ENCODE results near the gene TGFBR1. TPM values are rescaled to one million over a fixed set of nuclear protein-coding genes. Genes with fewer than 3 reads are reported as not detected.
A peak's percentile ranks its signal among the peaks of the same experiment; 100 is the strongest.

TGFBR1 gene
- total and polyA plus RNA-seq, 2 donors (not counting 1 experiment from before 2014, with no cell fraction given) = 78.5 to 79.1 TPM

DNA sequence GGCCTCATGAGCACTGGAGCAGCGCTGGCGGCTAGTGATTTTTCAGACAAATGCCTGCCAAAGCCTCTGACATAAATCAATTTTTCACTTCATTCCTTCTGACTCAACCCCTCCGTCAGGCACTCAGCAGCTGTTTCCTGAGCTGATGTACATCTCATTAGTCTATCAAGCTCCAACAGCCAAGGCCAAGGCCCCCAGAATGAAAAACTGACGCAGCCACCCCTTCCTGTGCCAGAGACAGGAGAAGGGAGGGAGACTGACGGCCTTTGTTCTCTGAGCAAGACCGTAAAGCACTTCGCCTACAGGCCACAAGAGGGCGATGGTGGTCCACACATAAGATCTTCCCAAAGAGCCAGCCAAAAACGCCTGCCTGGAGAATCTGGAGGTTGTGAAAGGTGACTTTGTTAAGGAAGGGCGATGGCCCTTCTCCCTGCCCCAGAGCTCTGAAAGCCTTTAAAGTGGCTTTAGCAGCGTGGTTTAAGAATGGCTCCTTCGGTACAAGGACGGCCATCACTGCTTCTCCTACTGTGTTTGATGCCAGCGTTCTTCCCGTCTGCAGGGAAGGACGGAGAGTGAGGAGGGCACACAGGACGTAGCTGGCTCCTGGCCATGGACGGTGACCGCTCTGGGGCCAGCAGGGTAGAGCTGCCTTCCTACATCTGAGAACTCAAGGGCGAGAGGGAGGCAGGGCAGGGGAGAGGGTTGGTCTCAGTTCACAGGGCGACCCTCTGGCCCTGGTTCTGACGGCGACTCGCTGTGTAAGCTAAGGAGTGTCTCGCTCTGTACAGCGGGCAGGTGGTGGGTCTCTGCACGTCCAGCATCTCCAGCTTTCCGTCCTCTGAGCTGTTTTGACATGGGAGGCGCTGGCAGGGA lies 79.8 kb downstream of the TGFBR1 start:
- TF ChIP-seq, protein P1, sequence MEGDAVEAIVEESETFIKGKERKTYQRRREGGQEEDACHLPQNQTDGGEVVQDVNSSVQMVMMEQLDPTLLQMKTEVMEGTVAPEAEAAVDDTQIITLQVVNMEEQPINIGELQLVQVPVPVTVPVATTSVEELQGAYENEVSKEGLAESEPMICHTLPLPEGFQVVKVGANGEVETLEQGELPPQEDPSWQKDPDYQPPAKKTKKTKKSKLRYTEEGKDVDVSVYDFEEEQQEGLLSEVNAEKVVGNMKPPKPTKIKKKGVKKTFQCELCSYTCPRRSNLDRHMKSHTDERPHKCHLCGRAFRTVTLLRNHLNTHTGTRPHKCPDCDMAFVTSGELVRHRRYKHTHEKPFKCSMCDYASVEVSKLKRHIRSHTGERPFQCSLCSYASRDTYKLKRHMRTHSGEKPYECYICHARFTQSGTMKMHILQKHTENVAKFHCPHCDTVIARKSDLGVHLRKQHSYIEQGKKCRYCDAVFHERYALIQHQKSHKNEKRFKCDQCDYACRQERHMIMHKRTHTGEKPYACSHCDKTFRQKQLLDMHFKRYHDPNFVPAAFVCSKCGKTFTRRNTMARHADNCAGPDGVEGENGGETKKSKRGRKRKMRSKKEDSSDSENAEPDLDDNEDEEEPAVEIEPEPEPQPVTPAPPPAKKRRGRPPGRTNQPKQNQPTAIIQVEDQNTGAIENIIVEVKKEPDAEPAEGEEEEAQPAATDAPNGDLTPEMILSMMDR (conservative IDR thresholded peaks at IDR 0.05 in 1 of 2, IDR thresholded peaks at IDR 0.05 in 1 of 2; ENCODE audit: low read depth in 1 of 2, low read length in 2 of 2) = peak; percentile 95 to 96
- no peak for TF ChIP-seq EZH2 (IDR thresholded peaks at IDR 0.05; ENCODE audit: low read length, missing control alignments)
- H3K4me1 ChIP-seq (ENCODE audit: control insufficient read depth, extremely low read depth, insufficient read depth, low read length) = peaks cover 6% of the 10 kb centered on the region
- no peak overlapping the region for H3K27ac ChIP-seq (ENCODE audit: insufficient read depth, low read length)
- H3K27me3 ChIP-seq (ENCODE audit: control insufficient read depth, insufficient read depth, low read length) = peaks cover 2% of the 10 kb centered on the region
- H3K9me3 ChIP-seq (ENCODE audit: control insufficient read depth, insufficient read depth, low read depth, low read length) = no peaks in the 10 kb centered on the region
- peak overlapping the region; percentile 59 for H3K4me2 ChIP-seq (ENCODE audit: extremely low read depth, insufficient read depth, low read length)
- no peaks in the 10 kb centered on the region for H3K79me2 ChIP-seq (ENCODE audit: control insufficient read depth, insufficient read depth, low read length)
- peak overlapping the region; percentile 89 for H2AFZ ChIP-seq (ENCODE audit: low read length)
- H3K36me3 ChIP-seq (ENCODE audit: control insufficient read depth, insufficient read depth, low read length) = no peaks in the 10 kb centered on the region
- H3K9ac ChIP-seq (ENCODE audit: insufficient read depth, low read length) = no peak overlapping the region
- no peaks in the 10 kb centered on the region for H4K20me1 ChIP-seq (ENCODE audit: control insufficient read depth, extremely low read depth, insufficient read depth, low read length)
- H3K4me3 ChIP-seq (replicated peaks in 1 of 4; ENCODE audit: control extremely low read depth in 1 of 4, insufficient read depth in 1 of 4, low read depth in 3 of 4, low read length in 4 of 4) = peak overlapping the region in 3 of 4 experiments; percentile 18 to 48 (median 32)
- DNase-seq (ENCODE audit: low read depth in 2 of 2) = peak; percentile 90 to 94

GRCh38 chr9:99185348-99185632 lies 80.4 kb downstream of the TGFBR1 start:
- peak overlapping the region; percentile 59 for H3K4me2 ChIP-seq (ENCODE audit: extremely low read depth, insufficient read depth, low read length)

GRCh38 chr9:99185934-99186333 lies 81.0 kb downstream of the TGFBR1 start:
- no peaks in the 10 kb centered on the region for H3K36me3 ChIP-seq (ENCODE audit: control insufficient read depth, insufficient read depth, low read length)
- H2AFZ ChIP-seq (ENCODE audit: low read length) = no peak overlapping the region
- no peak for DNase-seq (ENCODE audit: low read depth in 2 of 2)
- H3K9ac ChIP-seq (ENCODE audit: insufficient read depth, low read length) = no peak overlapping the region
- TF ChIP-seq, protein P1 (conservative IDR thresholded peaks at IDR 0.05 in 1 of 2, IDR thresholded peaks at IDR 0.05 in 1 of 2; ENCODE audit: low read depth in 1 of 2, low read length in 2 of 2) = no peak
- no peak for TF ChIP-seq EZH2 (IDR thresholded peaks at IDR 0.05; ENCODE audit: low read length, missing control alignments)
- H3K4me3 ChIP-seq (replicated peaks in 1 of 4; ENCODE audit: control extremely low read depth in 1 of 4, insufficient read depth in 1 of 4, low read depth in 3 of 4, low read length in 4 of 4) = no peak overlapping the region
- H3K27ac ChIP-seq (ENCODE audit: insufficient read depth, low read length) = no peak overlapping the region
- H3K9me3 ChIP-seq (ENCODE audit: control insufficient read depth, insufficient read depth, low read depth, low read length) = no peaks in the 10 kb centered on the region
- peaks cover 2% of the 10 kb centered on the region for H3K27me3 ChIP-seq (ENCODE audit: control insufficient read depth, insufficient read depth, low read length)
- H4K20me1 ChIP-seq (ENCODE audit: control insufficient read depth, extremely low read depth, insufficient read depth, low read length) = no peaks in the 10 kb centered on the region
- no peaks in the 10 kb centered on the region for H3K79me2 ChIP-seq (ENCODE audit: control insufficient read depth, insufficient read depth, low read length)
- no peak overlapping the region for H3K4me2 ChIP-seq (ENCODE audit: extremely low read depth, insufficient read depth, low read length)
- H3K4me1 ChIP-seq (ENCODE audit: control insufficient read depth, extremely low read depth, insufficient read depth, low read length) = peaks cover 6% of the 10 kb centered on the region

More at GRCh38 chr9:99185348-99185632, 80.4 kb downstream of the TGFBR1 start:
- H4K20me1 ChIP-seq (ENCODE audit: control insufficient read depth, extremely low read depth, insufficient read depth, low read length) = no peaks in the 10 kb centered on the region
- H3K79me2 ChIP-seq (ENCODE audit: control insufficient read depth, insufficient read depth, low read length) = no peaks in the 10 kb centered on the region
- TF ChIP-seq EZH2 (IDR thresholded peaks at IDR 0.05; ENCODE audit: low read length, missing control alignments) = no peak
- peaks cover 6% of the 10 kb centered on the region for H3K4me1 ChIP-seq (ENCODE audit: control insufficient read depth, extremely low read depth, insufficient read depth, low read length)
- DNase-seq (ENCODE audit: low read depth in 2 of 2) = no peak
- no peak overlapping the region for H3K27ac ChIP-seq (ENCODE audit: insufficient read depth, low read length)
- no peak overlapping the region for H3K9ac ChIP-seq (ENCODE audit: insufficient read depth, low read length)
- peaks cover 2% of the 10 kb centered on the region for H3K27me3 ChIP-seq (ENCODE audit: control insufficient read depth, insufficient read depth, low read length)
- H3K36me3 ChIP-seq (ENCODE audit: control insufficient read depth, insufficient read depth, low read length) = no peaks in the 10 kb centered on the region
- H3K4me3 ChIP-seq (replicated peaks in 1 of 4; ENCODE audit: control extremely low read depth in 1 of 4, insufficient read depth in 1 of 4, low read depth in 3 of 4, low read length in 4 of 4) = peak overlapping the region in 1 of 4 experiments; percentile 48
- peak overlapping the region; percentile 89 for H2AFZ ChIP-seq (ENCODE audit: low read length)
- H3K9me3 ChIP-seq (ENCODE audit: control insufficient read depth, insufficient read depth, low read depth, low read length) = no peaks in the 10 kb centered on the region
